Tibial nerve (tissue), 3 donors: ENCODE measurements around the gene SLC25A1.

Experiments used
- POLR2A ChIP-seq, 2 donors: fragments of 450-650 bp; IDR thresholded peaks; one replicate each; pipeline ENCODE4 v1.6.1; 2017; ENCODE audit warnings: antibody characterized with exemption in 2 of 2, mild to moderate bottlenecking in 2 of 2, moderate library complexity in 2 of 2
- TF ChIP-seq, protein P1 (sequence below), 5 experiments: fragments of 200-600 bp in 3 of 5; fragments of 450-650 bp in 2 of 5; sonication (generic) in 3 of 5; IDR thresholded peaks; one replicate each; pipeline ENCODE4 v1.5.1; 2016 to 2019; ENCODE audit warnings: antibody characterized with exemption in 5 of 5, mild to moderate bottlenecking in 3 of 5, moderate library complexity in 2 of 5

DNA sequence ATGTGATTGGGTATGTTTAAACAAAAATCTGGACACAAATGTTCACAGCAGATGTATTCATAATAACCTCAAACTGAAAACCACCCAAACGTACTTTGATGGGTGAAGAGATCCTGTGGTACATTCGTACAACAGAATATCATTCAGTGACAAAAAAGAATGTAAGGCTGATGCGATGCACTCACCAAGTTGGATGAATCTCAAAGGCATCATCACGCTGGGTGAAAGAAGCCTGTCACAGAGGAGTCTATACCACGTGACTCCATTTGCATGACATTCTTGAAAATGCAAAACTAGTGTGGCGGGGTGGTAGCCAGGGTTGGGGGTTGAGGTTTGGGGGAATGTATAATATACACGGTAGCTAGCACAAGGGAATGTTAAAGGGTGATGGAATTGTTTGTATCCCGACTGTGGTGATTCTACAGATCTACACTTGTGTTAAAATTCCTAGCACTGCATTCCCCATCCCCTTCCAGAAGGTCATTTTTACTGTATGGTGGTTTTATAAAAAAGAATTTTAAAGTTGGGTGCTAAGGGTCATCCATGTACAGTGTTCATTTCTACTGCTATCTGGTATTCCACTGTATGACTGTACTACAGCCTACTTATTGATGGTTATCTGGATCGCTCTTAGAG lies 35.0 kb upstream of the SLC25A1 start:
- TF ChIP-seq, protein P1, sequence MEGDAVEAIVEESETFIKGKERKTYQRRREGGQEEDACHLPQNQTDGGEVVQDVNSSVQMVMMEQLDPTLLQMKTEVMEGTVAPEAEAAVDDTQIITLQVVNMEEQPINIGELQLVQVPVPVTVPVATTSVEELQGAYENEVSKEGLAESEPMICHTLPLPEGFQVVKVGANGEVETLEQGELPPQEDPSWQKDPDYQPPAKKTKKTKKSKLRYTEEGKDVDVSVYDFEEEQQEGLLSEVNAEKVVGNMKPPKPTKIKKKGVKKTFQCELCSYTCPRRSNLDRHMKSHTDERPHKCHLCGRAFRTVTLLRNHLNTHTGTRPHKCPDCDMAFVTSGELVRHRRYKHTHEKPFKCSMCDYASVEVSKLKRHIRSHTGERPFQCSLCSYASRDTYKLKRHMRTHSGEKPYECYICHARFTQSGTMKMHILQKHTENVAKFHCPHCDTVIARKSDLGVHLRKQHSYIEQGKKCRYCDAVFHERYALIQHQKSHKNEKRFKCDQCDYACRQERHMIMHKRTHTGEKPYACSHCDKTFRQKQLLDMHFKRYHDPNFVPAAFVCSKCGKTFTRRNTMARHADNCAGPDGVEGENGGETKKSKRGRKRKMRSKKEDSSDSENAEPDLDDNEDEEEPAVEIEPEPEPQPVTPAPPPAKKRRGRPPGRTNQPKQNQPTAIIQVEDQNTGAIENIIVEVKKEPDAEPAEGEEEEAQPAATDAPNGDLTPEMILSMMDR (IDR thresholded peaks at IDR 0.05): no peak
- no peak for TF ChIP-seq POLR2A (IDR thresholded peaks at IDR 0.05)
